22Rv1 (cell line): Measurements from ENCODE around the gene FCHSD2.

ENCODE experiments used
- ZFX ChIP-seq: fragments of 450-650 bp; IDR thresholded peaks from 2 replicates; pipeline ENCODE4 v1.6.1; 2017; ENCODE audit warnings: antibody characterized with exemption, borderline replicate concordance
- TF ChIP-seq, protein P1 (sequence below): fragments of 450-650 bp; IDR thresholded peaks from 2 replicates; pipeline ENCODE4 v1.5.1; 2017; ENCODE audit warnings: mild to moderate bottlenecking

DNA sequence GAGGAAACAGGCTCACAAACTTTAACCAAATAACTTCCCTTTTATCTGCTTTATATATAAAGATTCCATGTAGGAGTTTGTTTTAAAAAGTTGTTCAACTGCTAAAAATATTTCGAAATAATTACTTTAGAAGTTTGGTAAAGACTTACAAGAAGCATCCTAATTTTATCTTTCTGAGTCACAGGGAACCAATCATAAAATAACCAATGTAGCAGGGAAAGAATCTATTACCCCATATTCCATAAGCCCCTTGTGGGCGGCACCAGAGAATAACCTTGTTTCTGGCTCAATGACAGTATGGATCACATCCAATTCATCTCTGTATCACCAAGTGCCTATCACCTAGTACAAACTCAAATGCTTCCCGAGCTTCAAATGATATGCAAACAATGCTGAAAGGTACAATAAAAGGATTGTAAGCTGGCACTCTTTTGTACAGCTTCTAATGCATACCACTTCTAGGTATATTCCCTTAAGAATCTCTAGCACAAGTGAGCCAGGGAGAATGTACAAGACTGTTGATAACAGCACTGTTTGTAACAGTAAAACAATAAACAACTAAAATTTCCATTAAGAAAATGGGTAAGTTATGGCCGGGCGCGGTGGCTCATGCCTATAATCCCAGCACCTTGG is 169.5 kb downstream of the FCHSD2 start:
- TF ChIP-seq, protein P1, sequence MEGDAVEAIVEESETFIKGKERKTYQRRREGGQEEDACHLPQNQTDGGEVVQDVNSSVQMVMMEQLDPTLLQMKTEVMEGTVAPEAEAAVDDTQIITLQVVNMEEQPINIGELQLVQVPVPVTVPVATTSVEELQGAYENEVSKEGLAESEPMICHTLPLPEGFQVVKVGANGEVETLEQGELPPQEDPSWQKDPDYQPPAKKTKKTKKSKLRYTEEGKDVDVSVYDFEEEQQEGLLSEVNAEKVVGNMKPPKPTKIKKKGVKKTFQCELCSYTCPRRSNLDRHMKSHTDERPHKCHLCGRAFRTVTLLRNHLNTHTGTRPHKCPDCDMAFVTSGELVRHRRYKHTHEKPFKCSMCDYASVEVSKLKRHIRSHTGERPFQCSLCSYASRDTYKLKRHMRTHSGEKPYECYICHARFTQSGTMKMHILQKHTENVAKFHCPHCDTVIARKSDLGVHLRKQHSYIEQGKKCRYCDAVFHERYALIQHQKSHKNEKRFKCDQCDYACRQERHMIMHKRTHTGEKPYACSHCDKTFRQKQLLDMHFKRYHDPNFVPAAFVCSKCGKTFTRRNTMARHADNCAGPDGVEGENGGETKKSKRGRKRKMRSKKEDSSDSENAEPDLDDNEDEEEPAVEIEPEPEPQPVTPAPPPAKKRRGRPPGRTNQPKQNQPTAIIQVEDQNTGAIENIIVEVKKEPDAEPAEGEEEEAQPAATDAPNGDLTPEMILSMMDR: no peak
- TF ChIP-seq ZFX: no peak
